Fibroblast of lung (primary cell): ENCODE results near the gene FHOD3. TPM values are rescaled to one million over a fixed set of nuclear protein-coding genes. Genes with fewer than 3 reads are reported as not detected.

Source experiments
- DNase-seq, 2 donors: peaks; one replicate each; pipeline versions ENCODE4 v3.0.0 to v3.0.0-alpha.2; 2010; ENCODE audit warnings: low read depth in 2 of 2
- H2AFZ ChIP-seq: 2 replicates; pipeline ENCODE4 v1.5.1; 2012; ENCODE audit warnings: low read length, control low read depth, inconsistent platforms
- H3K27ac ChIP-seq: 2 replicates; pipeline ENCODE4 v1.5.1; 2011; ENCODE audit warnings: low read length, control low read depth; ENCODE audit not compliant: insufficient read depth
- H3K27me3 ChIP-seq: 2 replicates; pipeline ENCODE4 v1.5.1; 2011; ENCODE audit warnings: mild to moderate bottlenecking, low read length; ENCODE audit not compliant: control insufficient read depth, insufficient read depth
- H3K36me3 ChIP-seq: 2 replicates; pipeline ENCODE4 v1.5.1; 2011; ENCODE audit warnings: low read length; ENCODE audit not compliant: control insufficient read depth, insufficient read depth
- H3K4me1 ChIP-seq: 2 replicates; pipeline ENCODE4 v1.5.1; 2011; ENCODE audit warnings: low read length; ENCODE audit not compliant: control insufficient read depth, insufficient read depth; ENCODE audit errors: extremely low read depth
- H3K4me2 ChIP-seq: 2 replicates; pipeline ENCODE4 v1.5.1; 2011; ENCODE audit warnings: low read length, control low read depth; ENCODE audit not compliant: insufficient read depth; ENCODE audit errors: extremely low read depth
- H3K4me3 ChIP-seq, 4 experiments: fragments of 200-600 bp in 1 of 4; sonication (generic) in 1 of 4; replicated peaks in 1 of 4; 2 replicates each; pipeline ENCODE4 v1.5.1; 2011 to 2016; ENCODE audit warnings: low read length in 4 of 4, low read depth in 3 of 4, mild to moderate bottlenecking in 3 of 4, control low read depth in 2 of 4, inconsistent platforms in 1 of 4, mixed read lengths in 1 of 4; ENCODE audit not compliant: insufficient read depth in 1 of 4; ENCODE audit errors: control extremely low read depth in 1 of 4
- H3K79me2 ChIP-seq: 2 replicates; pipeline ENCODE4 v1.5.1; 2012; ENCODE audit warnings: mild to moderate bottlenecking, low read length, inconsistent platforms; ENCODE audit not compliant: control insufficient read depth, insufficient read depth
- H3K9ac ChIP-seq: 2 replicates; pipeline ENCODE4 v1.5.1; 2011; ENCODE audit warnings: mild to moderate bottlenecking, low read length, control low read depth; ENCODE audit not compliant: insufficient read depth
- H3K9me3 ChIP-seq: 2 replicates; pipeline ENCODE4 v1.5.1; 2012; ENCODE audit warnings: low read depth, low read length; ENCODE audit not compliant: control insufficient read depth, insufficient read depth
- H4K20me1 ChIP-seq: 2 replicates; pipeline ENCODE4 v1.5.1; 2011; ENCODE audit warnings: low read length; ENCODE audit not compliant: control insufficient read depth, insufficient read depth; ENCODE audit errors: extremely low read depth
- CTCF ChIP-seq, 2 donors: IDR thresholded peaks in 1 of 2; conservative IDR thresholded peaks in 1 of 2; 1 replicate in 1 of 2; 2 replicates in 1 of 2; pipeline ENCODE4 v1.5.1; 2011 to 2012; ENCODE audit warnings: low read length in 2 of 2, control low read depth in 1 of 2, inconsistent platforms in 1 of 2, low read depth in 1 of 2, mild to moderate bottlenecking in 1 of 2
- EZH2 ChIP-seq: IDR thresholded peaks from 2 replicates; pipeline ENCODE4 v1.5.1; 2012; ENCODE audit warnings: low read length, control low read depth, mild to moderate bottlenecking; ENCODE audit errors: missing control alignments
- polyA plus RNA-seq, 2 donors: library from polyadenylated mRNA; depleted of rRNA in 1 of 2; stranded (reverse) in 1 of 2; unstranded in 1 of 2; fragments of >200 nt; gene quantifications; 2 replicates each; pipeline ENCODE4 v1.2.1, GENCODE V29; 2011 to 2012; ENCODE audit warnings: missing spikeins in 1 of 2
- total RNA-seq: library from RNA; depleted of rRNA; stranded (reverse); fragments of >200 nt; gene quantifications from 2 replicates; pipeline ENCODE4 v1.2.1, GENCODE V29; 2014

FHOD3 gene
- total and polyA plus RNA-seq, 2 donors (not counting 1 experiment from before 2014, with no cell fraction given) = 16.1 to 28.2 TPM

- no peaks in the 10 kb centered on the region for H3K9me3 ChIP-seq
- H3K27me3 ChIP-seq = no peaks in the 10 kb centered on the region
- no peaks in the 10 kb centered on the region for H3K4me1 ChIP-seq
- no peak overlapping the region for H3K9ac ChIP-seq
- no peak overlapping the region for H3K4me3 ChIP-seq
- no peak overlapping the region for H2AFZ ChIP-seq
- peak in 1 of 2 donors; percentile 18 for DNase-seq
- no peaks in the 10 kb centered on the region for H3K36me3 ChIP-seq
- H4K20me1 ChIP-seq = no peaks in the 10 kb centered on the region
- H3K27ac ChIP-seq = no peak overlapping the region
- H3K4me2 ChIP-seq = no peak overlapping the region
- TF ChIP-seq CTCF (conservative IDR thresholded peaks at IDR 0.05 in 1 of 2, IDR thresholded peaks at IDR 0.05 in 1 of 2; ENCODE audit: low read depth in 1 of 2, low read length in 2 of 2) (no peak), EZH2 (no peak)
- H3K79me2 ChIP-seq = no peaks in the 10 kb centered on the region
These were observed 33.0 kb downstream of the FHOD3 start for GRCh38 chr18:36330435-36331052.

- no peak overlapping the region for H2AFZ ChIP-seq
- H3K36me3 ChIP-seq = no peaks in the 10 kb centered on the region
- no peaks in the 10 kb centered on the region for H3K27me3 ChIP-seq
- no peak for DNase-seq
- TF ChIP-seq EZH2 (no peak), CTCF (conservative IDR thresholded peaks at IDR 0.05 in 1 of 2, IDR thresholded peaks at IDR 0.05 in 1 of 2; ENCODE audit: low read depth in 1 of 2, low read length in 2 of 2) (no peak)
- H3K4me3 ChIP-seq = no peak overlapping the region
- H3K9me3 ChIP-seq = no peaks in the 10 kb centered on the region
- no peaks in the 10 kb centered on the region for H3K79me2 ChIP-seq
- H3K9ac ChIP-seq = no peak overlapping the region
- H3K4me2 ChIP-seq = no peak overlapping the region
- H3K4me1 ChIP-seq = no peaks in the 10 kb centered on the region
- H3K27ac ChIP-seq = no peak overlapping the region
- H4K20me1 ChIP-seq = no peaks in the 10 kb centered on the region
These were observed 34.0 kb downstream of the FHOD3 start for GRCh38 chr18:36331521-36331971.

GRCh38 chr18:36333414-36333813 is 35.9 kb downstream of the FHOD3 start:
- Histone ChIP-seq H3K79me2 (no peaks in the 10 kb centered on the region), H3K9me3 (no peaks in the 10 kb centered on the region), H3K4me3 (no peak overlapping the region), H3K4me2 (no peak overlapping the region), H2AFZ (no peak overlapping the region), H4K20me1 (no peaks in the 10 kb centered on the region), H3K4me1 (no peaks in the 10 kb centered on the region), H3K36me3 (no peaks in the 10 kb centered on the region), H3K27ac (no peak overlapping the region), H3K9ac (no peak overlapping the region), H3K27me3 (no peaks in the 10 kb centered on the region)
- TF ChIP-seq EZH2 (no peak), CTCF (conservative IDR thresholded peaks at IDR 0.05 in 1 of 2, IDR thresholded peaks at IDR 0.05 in 1 of 2; ENCODE audit: low read depth in 1 of 2, low read length in 2 of 2) (no peak)
- DNase-seq = peak; percentile 6 to 65
